ENCODE data around the gene IL1RAPL1. TPM values are rescaled to one million over a fixed set of nuclear protein-coding genes. Genes with fewer than 3 reads are reported as not detected.

Gene IL1RAPL1
- total RNA-seq, 1 donor from 2014 or later: 3.6 TPM

- H3K4me3 Mint-ChIP-seq (ENCODE audit: low read depth): no peak overlapping the region
- H3K27ac Mint-ChIP-seq: no peak overlapping the region
- H3K9me3 Mint-ChIP-seq (ENCODE audit: low read depth): peaks cover 27% of the 10 kb centered on the region
- H3K4me1 Mint-ChIP-seq (ENCODE audit: low read depth): no peaks in the 10 kb centered on the region
- no peak for TF ChIP-seq CTCF (IDR thresholded peaks at IDR 0.05; ENCODE audit: unreplicated experiment)
- H3K27me3 Mint-ChIP-seq: peaks cover 10% of the 10 kb centered on the region
- peaks cover 1% of the 10 kb centered on the region for H3K36me3 Mint-ChIP-seq (ENCODE audit: insufficient read depth)
- no peak for DNase-seq (ENCODE audit: low spot score, unreplicated experiment)
Observed at GRCh38 chrX:29376584-29376983, 789.3 kb downstream of the IL1RAPL1 start.

GRCh38 chrX:29382811-29383210 lies 795.6 kb downstream of the IL1RAPL1 start:
- Mint-ChIP-seq H3K4me1 (ENCODE audit: low read depth) (no peaks in the 10 kb centered on the region), H3K36me3 (ENCODE audit: insufficient read depth) (no peaks in the 10 kb centered on the region), H3K4me3 (ENCODE audit: low read depth) (no peak overlapping the region), H3K9me3 (ENCODE audit: low read depth) (peaks cover 8% of the 10 kb centered on the region), H3K27ac (no peak overlapping the region), H3K27me3 (peaks cover 54% of the 10 kb centered on the region)
- no peak for TF ChIP-seq CTCF (IDR thresholded peaks at IDR 0.05; ENCODE audit: unreplicated experiment)
- no peak for DNase-seq (ENCODE audit: low spot score, unreplicated experiment)

- no peak overlapping the region for H3K4me3 Mint-ChIP-seq (ENCODE audit: low read depth)
- DNase-seq (ENCODE audit: low spot score, unreplicated experiment): no peak
- no peak for TF ChIP-seq CTCF (IDR thresholded peaks at IDR 0.05; ENCODE audit: unreplicated experiment)
- peaks cover 4% of the 10 kb centered on the region for H3K9me3 Mint-ChIP-seq (ENCODE audit: low read depth)
- H3K36me3 Mint-ChIP-seq (ENCODE audit: insufficient read depth): no peaks in the 10 kb centered on the region
- peaks cover 63% of the 10 kb centered on the region for H3K27me3 Mint-ChIP-seq
- peaks cover 10% of the 10 kb centered on the region for H3K4me1 Mint-ChIP-seq (ENCODE audit: low read depth)
- H3K27ac Mint-ChIP-seq: no peak overlapping the region
Observed at GRCh38 chrX:29388509-29388908, 801.3 kb downstream of the IL1RAPL1 start.

- Mint-ChIP-seq H3K27me3 (peaks cover 59% of the 10 kb centered on the region), H3K4me3 (ENCODE audit: low read depth) (no peak overlapping the region), H3K36me3 (ENCODE audit: insufficient read depth) (peaks cover 1% of the 10 kb centered on the region), H3K9me3 (ENCODE audit: low read depth) (peaks cover 1% of the 10 kb centered on the region), H3K4me1 (ENCODE audit: low read depth) (no peaks in the 10 kb centered on the region), H3K27ac (no peak overlapping the region)
- no peak for TF ChIP-seq CTCF (IDR thresholded peaks at IDR 0.05; ENCODE audit: unreplicated experiment)
- no peak for DNase-seq (ENCODE audit: low spot score, unreplicated experiment)
Observed at GRCh38 chrX:29397506-29397905, 810.3 kb downstream of the IL1RAPL1 start.

- Mint-ChIP-seq H3K27me3 (peaks cover 7% of the 10 kb centered on the region), H3K36me3 (ENCODE audit: insufficient read depth) (peaks cover 2% of the 10 kb centered on the region), H3K27ac (no peak overlapping the region), H3K4me3 (ENCODE audit: low read depth) (no peak overlapping the region), H3K4me1 (ENCODE audit: low read depth) (no peaks in the 10 kb centered on the region), H3K9me3 (ENCODE audit: low read depth) (peaks cover 8% of the 10 kb centered on the region)
- no peak for TF ChIP-seq CTCF (IDR thresholded peaks at IDR 0.05; ENCODE audit: unreplicated experiment)
- DNase-seq (ENCODE audit: low spot score, unreplicated experiment): no peak
Observed at GRCh38 chrX:29407357-29407756, 820.1 kb downstream of the IL1RAPL1 start.
